Stimulated activated CD4-positive, alpha-beta T cell treated with anti-CD3 and anti-CD28 coated beads, TNF-alpha, amount 100 ng/mL, for 24 hours (primary cell): ENCODE results near the gene CELF6.
"Not testable (repeated sequence)": the region's sequence is repeated elsewhere in the genome, so short reads cannot be mapped to it uniquely, and the experiment has no call there.

Experiments used
- DNase-seq, 3 experiments: peaks; one replicate each; pipeline ENCODE4 v3.0.0-alpha.2; 2020; ENCODE audit warnings: low read depth in 3 of 3

Gene CELF6

DNA sequence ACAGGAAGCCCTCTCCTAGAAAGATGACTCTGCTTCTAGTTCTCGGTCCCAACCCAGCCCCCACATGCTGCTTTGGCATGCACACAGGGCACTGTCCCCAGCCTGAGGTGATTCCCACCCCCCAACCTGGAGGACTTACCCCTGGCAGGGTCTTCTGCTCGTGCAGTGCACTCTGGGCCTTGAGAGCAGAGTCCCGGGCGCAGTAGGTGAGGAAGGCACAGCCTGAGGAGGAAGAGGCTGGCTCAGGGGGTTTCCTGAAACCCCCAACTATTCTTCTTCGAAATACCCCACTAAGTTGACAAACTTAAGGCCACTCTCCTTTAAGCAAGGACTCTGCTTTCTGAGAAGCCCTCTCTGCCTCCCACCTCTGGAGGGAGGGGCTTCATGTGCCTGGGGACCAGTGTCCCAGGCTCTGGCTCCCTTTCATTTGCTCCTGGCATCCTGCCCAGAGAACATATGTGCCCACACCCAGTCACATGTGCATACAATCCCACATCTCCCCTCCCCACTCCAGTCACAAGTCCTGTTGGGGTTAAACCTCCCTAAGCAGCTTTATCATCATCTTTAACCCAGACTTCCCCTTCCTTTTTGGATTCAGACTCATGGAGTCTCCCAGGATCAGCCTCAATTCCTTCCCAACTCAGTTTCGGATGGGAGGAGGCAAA lies 4.1 kb downstream of the CELF6 start:
- no peak for DNase-seq

DNA sequence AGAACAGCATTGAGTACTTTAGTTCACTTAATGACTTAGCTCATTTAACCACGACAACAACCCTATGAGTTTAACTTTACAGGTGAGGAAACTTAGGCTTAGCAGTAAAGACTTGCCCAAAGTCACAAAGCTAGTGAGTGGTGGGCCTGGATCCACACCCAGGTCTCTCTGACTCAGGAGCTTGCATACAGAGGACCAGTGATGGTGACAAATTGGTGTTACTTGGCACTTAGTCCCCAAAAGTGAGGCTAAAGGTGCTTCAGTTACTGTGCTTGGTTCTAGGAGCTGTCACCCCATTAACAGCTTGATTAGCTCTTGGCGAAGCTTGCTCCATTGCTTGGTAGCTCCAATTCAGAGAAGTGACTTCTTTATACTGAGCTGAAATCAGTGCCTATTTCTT lies 6.1 kb downstream of the CELF6 start:
- no peak for DNase-seq

- no peak for DNase-seq
Measured at GRCh38 chr15:72313448-72313840, 6.5 kb downstream of the CELF6 start.

DNA sequence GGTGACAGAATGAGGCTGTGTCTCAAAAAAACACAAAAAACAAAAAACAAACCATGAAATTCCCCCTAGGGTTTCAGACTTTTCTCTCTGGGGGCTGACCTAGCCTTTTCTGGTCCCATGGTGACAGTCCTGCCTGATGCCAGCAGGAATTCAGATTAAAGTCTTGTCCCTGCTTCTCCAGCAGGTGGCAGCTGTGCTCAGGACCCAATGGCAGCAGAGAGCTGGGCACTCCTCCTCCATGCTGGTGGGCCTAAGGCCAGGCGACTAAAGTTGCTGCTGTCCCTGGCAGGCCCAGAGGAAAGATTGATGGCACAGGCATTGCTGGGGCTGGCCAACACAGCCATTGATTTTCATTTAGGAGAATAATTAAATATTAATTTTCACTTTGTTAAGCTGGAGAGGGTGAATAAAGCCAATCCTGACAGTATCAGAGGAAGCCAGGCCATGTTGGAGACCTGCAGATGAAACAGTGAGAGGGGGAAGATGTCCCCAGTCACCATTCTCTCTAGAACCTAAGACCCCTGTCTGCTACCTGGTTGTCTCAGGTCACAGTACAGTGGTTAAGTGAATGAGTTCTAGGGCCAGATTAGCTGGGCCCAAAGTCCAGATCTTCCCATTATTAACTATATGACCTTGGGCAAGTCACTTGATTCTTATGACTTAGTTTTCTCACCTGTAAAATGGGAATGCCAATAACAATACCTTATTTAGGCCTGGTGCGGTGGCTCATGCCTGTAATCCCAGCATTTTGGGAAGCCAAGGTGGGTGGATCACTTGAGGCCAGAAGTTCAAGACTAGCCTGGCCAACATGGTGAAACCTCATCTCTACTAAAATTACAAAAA lies 7.1 kb downstream of the CELF6 start:
- DNase-seq, result peak; percentile 35 to 60 (median 44)

GRCh38 chr15:72307026-72307425 lies 12.9 kb downstream of the CELF6 start:
- DNase-seq, result no peak

DNA sequence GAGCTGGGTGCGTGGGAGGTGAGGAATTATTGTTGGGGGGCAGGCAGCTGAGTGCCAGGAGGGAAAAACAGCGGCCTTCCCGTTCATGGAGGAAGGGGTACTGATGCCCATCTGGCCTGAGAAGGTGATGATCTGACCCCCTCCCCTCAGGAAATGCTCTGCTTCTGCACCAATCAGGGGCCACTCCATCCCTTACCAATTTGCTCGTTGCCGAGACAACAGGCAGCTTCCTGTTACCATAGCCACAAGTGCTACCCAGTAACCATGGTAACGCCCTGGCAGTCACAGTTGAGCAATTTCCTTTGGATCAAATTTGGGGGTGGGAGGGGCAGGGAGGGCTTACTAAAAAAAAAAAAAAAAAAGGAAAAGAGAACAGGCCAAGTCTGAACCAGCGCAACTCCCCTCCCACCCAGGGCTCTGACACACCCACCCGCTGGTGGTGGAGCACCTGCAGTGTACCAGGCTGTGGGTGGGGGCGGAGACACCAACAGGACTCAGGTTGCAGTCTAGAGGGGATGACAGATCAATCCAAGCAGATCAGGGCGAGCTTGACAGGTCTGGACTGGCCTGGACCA lies 13.7 kb downstream of the CELF6 start:
- peak in 1 of 3 experiments; percentile 15 for DNase-seq

DNA sequence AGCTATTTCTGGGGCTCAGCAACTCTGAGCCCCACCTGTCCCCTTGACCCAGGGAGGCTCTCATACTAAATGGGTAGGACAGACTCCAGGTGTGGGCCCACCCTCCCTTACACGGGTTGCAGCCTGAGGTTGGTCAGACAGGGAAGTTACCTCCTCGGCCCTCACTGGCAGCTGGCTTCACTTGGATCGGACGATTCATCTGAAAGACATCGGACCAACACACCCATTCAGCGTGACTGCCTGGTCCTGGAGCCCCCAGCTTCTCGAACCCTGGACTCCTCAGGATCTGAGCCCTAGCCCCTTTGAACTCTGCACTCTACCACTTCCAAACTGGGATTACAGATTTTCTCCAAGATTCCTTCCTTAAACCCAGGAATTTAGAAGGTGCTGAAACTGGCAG lies 15.4 kb downstream of the CELF6 start:
- DNase-seq, result no peak

DNA sequence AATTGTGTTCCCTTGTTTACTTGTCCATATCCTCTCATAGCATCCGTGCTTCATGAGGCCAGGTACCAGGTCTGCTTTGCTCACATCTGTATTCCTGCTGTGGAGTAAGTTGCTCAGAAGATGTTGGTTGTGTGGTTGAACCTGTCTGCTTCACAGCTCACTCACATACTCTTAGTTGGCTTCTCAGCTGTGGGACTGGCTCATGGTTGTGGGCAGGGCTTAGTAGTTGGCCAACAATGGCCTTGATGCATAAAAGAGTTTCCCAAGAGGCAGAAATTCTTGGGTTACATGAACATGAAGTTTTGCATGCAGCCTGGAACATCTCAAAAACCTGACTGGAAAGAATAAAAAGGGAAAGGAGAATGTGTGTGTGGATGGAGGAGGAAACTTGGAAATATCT lies 17.0 kb downstream of the CELF6 start:
- no peak for DNase-seq

DNA sequence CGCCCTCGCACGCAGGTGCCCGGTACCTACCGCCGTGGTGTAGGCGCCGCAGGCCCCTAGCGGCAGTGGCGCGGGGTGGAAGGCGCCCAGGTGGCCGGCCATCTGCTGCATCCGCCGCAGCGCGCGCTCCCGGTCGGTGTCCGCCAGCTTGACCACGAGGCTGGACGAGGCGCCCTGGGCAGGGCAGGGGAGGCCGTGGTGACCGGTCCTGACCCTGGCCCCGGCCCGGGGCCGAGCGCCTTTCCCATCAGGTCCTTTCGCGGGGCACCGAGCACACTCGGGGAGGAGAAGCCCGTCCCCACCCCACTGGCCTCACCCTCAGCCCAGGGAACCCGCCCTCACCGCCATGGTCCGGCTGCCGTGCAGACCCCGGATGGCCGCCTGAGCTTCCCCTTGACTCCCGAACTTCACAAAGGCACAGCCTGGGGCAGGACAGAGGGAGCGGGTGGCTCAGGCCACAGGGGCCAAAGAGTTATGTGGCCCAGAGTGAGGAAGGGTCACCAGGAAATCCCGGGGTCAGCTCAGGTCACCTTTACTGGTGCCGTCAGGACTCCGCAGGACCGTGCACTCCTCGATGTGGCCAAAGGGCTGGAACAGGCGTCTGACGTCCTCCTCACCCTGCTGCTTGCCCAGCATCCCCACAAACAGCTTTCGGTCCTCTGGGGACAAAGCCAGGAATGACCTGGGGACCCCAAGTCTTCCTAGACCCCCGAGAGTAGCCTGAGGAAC lies 30.2 kb downstream of the CELF6 start:
- DNase-seq, result no peak

GRCh38 chr15:72288796-72289596 lies 31.0 kb downstream of the CELF6 start:
- DNase-seq, result no peak

- peak; percentile 17 to 50 (median 27) for DNase-seq
Measured at GRCh38 chr15:72285927-72286516, 33.9 kb downstream of the CELF6 start.

DNA sequence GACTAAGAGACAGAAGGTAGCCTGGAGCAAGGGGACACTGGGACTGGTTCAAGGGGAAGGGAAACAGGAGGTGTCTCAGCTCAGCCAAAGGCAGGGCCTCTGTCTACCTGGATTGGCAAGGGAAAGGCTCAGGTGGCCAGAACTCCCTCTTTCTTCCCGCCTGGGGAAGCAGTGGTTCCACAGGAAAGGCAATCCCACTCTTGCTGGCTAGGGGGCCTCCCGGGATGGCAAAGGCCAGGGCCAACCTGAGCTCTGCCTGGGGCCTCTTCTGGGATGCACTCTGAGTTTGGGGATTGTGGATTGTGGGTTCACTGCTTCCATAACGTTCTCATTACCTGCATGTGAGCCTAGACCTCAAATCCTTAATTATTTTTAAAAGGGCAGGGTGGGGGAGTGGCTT lies 34.6 kb downstream of the CELF6 start:
- DNase-seq, result no peak

DNA sequence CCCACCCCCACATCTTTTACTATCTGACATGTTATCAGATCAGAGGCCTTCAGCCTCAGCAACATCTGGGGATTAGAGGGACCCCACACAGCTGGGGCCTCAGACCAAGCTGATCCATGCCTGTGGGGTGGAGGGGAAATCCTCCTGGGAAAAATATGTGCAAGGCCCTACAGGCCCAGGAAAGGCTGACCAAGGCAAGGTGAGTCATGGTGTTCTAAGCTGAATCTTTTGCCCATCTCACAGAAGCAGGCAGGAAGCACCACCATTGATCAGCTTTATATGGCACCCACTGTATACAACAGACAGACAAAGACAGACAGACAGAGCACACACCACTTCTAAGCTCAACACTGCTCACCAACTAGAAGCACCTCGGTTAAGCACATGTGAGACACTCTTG lies 35.2 kb downstream of the CELF6 start:
- DNase-seq, result no peak

GRCh38 chr15:72281713-72282112 lies 38.2 kb downstream of the CELF6 start:
- no peak for DNase-seq

DNA sequence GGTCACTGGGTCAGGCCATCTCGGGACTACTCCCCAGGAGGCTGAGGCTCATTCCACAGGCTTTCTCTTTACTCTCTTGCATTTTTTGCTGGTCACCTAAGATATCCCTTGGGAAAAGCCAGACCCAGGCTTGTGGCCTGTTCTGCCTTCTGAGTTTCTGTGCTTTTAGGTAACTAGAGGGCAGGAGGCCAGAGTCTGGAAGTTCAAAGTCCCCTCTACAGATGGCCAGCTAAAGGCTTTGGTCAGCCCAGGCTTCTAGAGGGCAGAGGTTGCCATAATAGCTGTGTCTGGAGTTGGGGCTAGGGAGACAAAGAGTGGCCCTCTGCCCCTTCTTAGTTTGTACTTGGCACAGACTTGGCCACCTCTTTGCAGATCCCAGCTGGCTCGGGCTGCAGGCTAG lies 39.2 kb downstream of the CELF6 start:
- no peak for DNase-seq

- DNase-seq, result no peak
Measured at GRCh38 chr15:72278737-72279136, 41.2 kb downstream of the CELF6 start.

GRCh38 chr15:72276326-72276700 lies 43.6 kb downstream of the CELF6 start:
- no peak for DNase-seq

DNA sequence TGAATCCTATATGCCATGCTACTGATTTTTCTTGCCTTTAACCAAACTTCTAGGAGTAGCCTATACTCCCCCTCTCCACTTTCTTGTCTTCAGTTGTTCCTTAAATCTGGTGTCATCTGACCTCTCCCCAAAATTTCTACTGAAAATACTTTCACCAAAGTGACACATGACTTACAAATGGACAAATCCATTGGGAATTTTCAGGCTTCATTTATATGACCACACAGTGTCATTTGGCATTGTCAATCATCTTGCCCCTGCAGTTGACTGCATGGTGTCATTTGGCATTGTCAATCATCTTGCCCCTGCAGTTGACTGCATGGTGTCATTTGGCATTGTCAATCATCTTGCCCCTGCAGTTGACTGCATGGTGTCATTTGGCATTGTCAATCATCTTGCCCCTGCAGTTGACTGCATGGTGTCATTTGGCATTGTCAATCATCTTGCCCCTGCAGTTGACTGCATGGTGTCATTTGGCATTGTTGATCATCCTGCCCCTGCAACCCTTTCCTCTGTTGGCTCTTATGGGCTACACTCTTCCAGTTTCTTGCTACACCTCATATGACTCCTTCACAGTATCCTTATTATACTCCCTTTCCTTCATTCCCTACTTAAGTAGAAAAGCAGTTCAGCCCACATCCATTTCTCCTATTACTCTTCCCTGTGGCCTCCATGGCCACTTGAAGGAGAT lies 44.2 kb downstream of the CELF6 start:
- not testable (repeated sequence) for DNase-seq

- no peak for DNase-seq
Measured at GRCh38 chr15:72272997-72273352, 47.0 kb downstream of the CELF6 start.

DNA sequence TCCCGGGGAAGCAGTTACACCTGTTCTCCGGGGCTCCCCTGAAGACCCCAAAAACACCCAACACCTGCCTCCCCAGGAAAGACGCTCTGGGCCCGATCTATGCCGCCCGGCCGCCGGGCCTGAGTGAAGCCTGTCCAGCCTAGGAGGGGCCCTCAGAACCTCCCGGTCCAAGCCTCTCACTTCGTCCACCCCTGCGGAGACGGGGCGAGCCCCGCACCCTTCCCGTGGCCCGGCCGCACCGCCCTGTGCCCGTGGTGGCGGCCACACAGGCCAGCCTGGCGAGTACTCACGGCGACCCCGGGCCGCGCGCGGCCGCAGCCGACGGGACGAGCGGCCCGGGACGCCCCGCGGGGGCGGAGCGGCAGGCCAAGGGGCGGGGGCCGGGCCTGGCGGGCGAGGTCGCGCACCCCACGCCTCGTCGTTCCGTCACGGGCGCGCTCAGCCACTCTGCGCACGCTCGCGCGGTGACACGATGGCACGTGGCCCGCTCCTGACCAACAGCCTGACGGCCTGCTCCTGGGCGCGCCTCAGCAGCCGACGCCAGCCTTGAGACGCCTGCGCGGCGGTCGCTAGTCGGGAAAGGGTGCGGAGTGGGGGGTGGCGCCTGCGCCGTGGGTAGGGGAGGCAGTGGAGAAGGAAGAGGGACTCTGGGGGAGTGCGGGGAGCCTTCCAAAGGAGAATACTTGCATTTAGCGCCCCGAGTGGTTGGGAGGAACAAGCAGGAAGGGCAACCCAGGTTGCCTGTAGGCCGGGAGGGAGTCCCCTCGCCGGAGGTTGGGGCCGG lies 47.6 kb downstream of the CELF6 start, which contains the start of gene PARP6:
TSS of gene PARP6 (minus strand) at position 342 of the 784 bp plus-strand sequence. CDS start 5,077 bp downstream, outside the sequence.
- DNase-seq, result peak; percentile 98 to 99 (median 98)
